HCT116 (cell line): ENCODE results near the gene PRXL2A.

ENCODE experiments used
- CTCF ChIP-seq, 3 experiments: fragments of 200-600 bp in 1 of 3; sonication (generic) in 1 of 3; IDR thresholded peaks in 2 of 3; conservative IDR thresholded peaks in 1 of 3; 2 replicates each; pipeline ENCODE4 v1.5.1; 2012 to 2017; ENCODE audit warnings: low read depth in 2 of 3, low read length in 2 of 3, antibody characterized with exemption in 1 of 3, borderline replicate concordance in 1 of 3, control low read depth in 1 of 3, mild to moderate bottlenecking in 1 of 3, mixed read lengths in 1 of 3, mixed run types in 1 of 3, moderate library complexity in 1 of 3; ENCODE audit not compliant: insufficient read depth in 1 of 3
- POLR2AphosphoS5 ChIP-seq: IDR thresholded peaks from 2 replicates; pipeline ENCODE4 v1.6.1; 2011; ENCODE audit warnings: mild to moderate bottlenecking, low read depth, low read length, moderate library complexity
- TF ChIP-seq, protein P1 (sequence below): IDR thresholded peaks from 2 replicates; pipeline ENCODE4 v1.6.1; 2011; ENCODE audit warnings: mild to moderate bottlenecking, low read length, moderate library complexity; ENCODE audit not compliant: insufficient replicate concordance; ENCODE audit errors: extremely low read depth

GRCh38 chr10:80407812-80408241 lies 524 bp upstream of the PRXL2A start:
- TF ChIP-seq CTCF (IDR thresholded peaks at IDR 0.05 in 2 of 3, conservative IDR thresholded peaks at IDR 0.05 in 1 of 3; ENCODE audit: borderline replicate concordance in 1 of 3, insufficient read depth in 1 of 3, low read depth in 2 of 3, low read length in 2 of 3) (no peak), POLR2AphosphoS5 (no peak)
- TF ChIP-seq, protein P1, sequence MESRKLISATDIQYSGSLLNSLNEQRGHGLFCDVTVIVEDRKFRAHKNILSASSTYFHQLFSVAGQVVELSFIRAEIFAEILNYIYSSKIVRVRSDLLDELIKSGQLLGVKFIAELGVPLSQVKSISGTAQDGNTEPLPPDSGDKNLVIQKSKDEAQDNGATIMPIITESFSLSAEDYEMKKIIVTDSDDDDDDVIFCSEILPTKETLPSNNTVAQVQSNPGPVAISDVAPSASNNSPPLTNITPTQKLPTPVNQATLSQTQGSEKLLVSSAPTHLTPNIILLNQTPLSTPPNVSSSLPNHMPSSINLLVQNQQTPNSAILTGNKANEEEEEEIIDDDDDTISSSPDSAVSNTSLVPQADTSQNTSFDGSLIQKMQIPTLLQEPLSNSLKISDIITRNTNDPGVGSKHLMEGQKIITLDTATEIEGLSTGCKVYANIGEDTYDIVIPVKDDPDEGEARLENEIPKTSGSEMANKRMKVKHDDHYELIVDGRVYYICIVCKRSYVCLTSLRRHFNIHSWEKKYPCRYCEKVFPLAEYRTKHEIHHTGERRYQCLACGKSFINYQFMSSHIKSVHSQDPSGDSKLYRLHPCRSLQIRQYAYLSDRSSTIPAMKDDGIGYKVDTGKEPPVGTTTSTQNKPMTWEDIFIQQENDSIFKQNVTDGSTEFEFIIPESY: no peak
